IPS-20b (cell line): Measurements from ENCODE around the gene GNG2.

Source experiments
- H3K27ac ChIP-seq: one replicate; pipeline ENCODE4 v1.5.1; 2013; ENCODE audit warnings: low read length
- H3K27me3 ChIP-seq: 2 replicates; pipeline ENCODE4 v1.6.1; 2013; ENCODE audit warnings: mild to moderate bottlenecking, low read length, inconsistent platforms; ENCODE audit not compliant: insufficient read depth
- H3K36me3 ChIP-seq: 2 replicates; pipeline ENCODE4 v1.6.1; 2013; ENCODE audit warnings: low read depth, mild to moderate bottlenecking, inconsistent platforms, low read length, moderate library complexity; ENCODE audit not compliant: insufficient read depth
- H3K4me1 ChIP-seq: 2 replicates; pipeline ENCODE4 v1.6.1; 2013; ENCODE audit warnings: mild to moderate bottlenecking, control low read depth, inconsistent platforms, low read length, moderate library complexity; ENCODE audit not compliant: insufficient read depth
- H3K4me3 ChIP-seq: 2 replicates; pipeline ENCODE4 v1.5.1; 2013; ENCODE audit warnings: mild to moderate bottlenecking, low read length, inconsistent platforms
- H3K9ac ChIP-seq: 2 replicates; pipeline ENCODE4 v1.6.1; 2013; ENCODE audit warnings: low read depth, mild to moderate bottlenecking, inconsistent platforms, low read length, moderate library complexity
- H3K9me3 ChIP-seq: 2 replicates; pipeline ENCODE4 v1.6.1; 2013; ENCODE audit warnings: mild to moderate bottlenecking, low read depth, low read length, inconsistent platforms; ENCODE audit not compliant: insufficient read depth

Gene GNG2

GRCh38 chr14:51928568-51928967 lies 68.2 kb downstream of the GNG2 start:
- H3K9me3 ChIP-seq: no peaks in the 10 kb centered on the region
- no peak overlapping the region for H3K27ac ChIP-seq
- H3K36me3 ChIP-seq: no peaks in the 10 kb centered on the region
- H3K4me1 ChIP-seq: no peaks in the 10 kb centered on the region
- no peak overlapping the region for H3K9ac ChIP-seq
- H3K27me3 ChIP-seq: no peaks in the 10 kb centered on the region
- H3K4me3 ChIP-seq: no peak overlapping the region

DNA sequence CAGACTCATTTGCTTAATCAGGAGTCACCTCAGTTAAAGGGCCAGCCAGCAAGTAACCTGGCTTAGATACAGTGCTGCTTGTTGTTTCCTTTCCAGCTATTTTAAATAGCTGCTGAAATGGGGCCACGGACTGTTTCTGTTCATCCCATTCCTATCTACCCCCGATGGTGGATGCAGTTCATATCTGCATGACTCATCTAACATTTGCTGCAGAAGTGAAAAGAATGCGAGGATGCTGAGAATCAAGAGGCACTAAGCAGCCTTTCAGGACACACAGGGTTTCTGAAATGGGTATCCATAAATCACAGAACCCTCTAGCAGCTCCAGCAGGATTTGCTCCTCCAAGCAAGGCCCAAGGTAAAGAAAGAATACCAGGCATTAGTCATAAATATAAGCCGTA lies 68.8 kb downstream of the GNG2 start:
- Histone ChIP-seq H3K27me3 (no peaks in the 10 kb centered on the region), H3K9ac (no peak overlapping the region), H3K36me3 (no peaks in the 10 kb centered on the region), H3K27ac (no peak overlapping the region), H3K4me3 (no peak overlapping the region), H3K9me3 (no peaks in the 10 kb centered on the region), H3K4me1 (no peaks in the 10 kb centered on the region)

GRCh38 chr14:51929910-51930682 lies 69.7 kb downstream of the GNG2 start:
- Histone ChIP-seq H3K4me3 (no peak overlapping the region), H3K9me3 (no peaks in the 10 kb centered on the region), H3K36me3 (no peaks in the 10 kb centered on the region), H3K9ac (no peak overlapping the region), H3K27me3 (no peaks in the 10 kb centered on the region), H3K27ac (no peak overlapping the region), H3K4me1 (no peaks in the 10 kb centered on the region)

DNA sequence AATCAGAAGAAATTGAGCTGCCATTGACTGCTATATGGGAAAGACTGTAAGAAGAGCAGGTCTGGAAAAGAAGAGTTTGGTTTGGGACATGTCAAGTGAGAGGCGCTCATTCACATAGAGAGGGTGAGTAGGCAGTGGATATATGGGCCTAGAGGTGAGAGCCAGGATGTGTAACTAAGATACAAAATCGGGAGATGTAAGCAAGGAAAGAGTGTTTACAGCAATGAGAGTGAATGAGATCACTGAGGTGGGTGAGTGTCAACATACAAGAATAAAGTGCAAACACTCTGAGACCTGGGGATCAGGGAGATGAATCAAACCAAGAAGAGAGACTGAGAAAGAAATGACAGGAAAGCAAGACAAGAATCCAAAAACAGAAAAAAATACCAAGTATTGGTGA lies 70.9 kb downstream of the GNG2 start:
- Histone ChIP-seq H3K4me3 (no peak overlapping the region), H3K4me1 (no peaks in the 10 kb centered on the region), H3K9ac (no peak overlapping the region), H3K9me3 (no peaks in the 10 kb centered on the region), H3K27me3 (no peaks in the 10 kb centered on the region), H3K27ac (no peak overlapping the region), H3K36me3 (no peaks in the 10 kb centered on the region)

GRCh38 chr14:51933191-51933590 lies 72.8 kb downstream of the GNG2 start:
- H3K4me3 ChIP-seq: no peak overlapping the region
- H3K27me3 ChIP-seq: no peaks in the 10 kb centered on the region
- H3K9ac ChIP-seq: no peak overlapping the region
- no peaks in the 10 kb centered on the region for H3K9me3 ChIP-seq
- no peak overlapping the region for H3K27ac ChIP-seq
- H3K36me3 ChIP-seq: no peaks in the 10 kb centered on the region
- no peaks in the 10 kb centered on the region; the same call in 1 of the 2 replicates for H3K4me1 ChIP-seq

DNA sequence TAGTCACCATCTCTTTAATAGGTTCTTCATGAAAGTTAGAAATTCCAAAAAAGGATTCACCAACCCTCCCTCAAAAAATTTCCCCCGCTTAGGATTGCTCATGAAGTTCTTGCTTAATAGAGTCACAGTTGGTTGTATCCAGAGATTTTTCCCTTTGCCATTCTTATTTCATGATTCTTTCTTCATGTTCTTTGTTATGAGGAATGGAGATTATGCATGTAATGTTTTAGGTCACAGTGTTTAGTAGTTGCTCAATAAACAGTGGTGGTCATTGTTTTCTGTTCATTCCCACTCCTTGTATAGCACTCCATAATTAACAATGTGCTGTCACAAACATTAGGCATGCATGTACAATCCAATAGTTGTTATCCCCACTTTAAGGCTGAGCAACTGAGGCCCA lies 77.7 kb downstream of the GNG2 start:
- H3K27me3 ChIP-seq: no peaks in the 10 kb centered on the region
- H3K27ac ChIP-seq: no peak overlapping the region
- H3K4me3 ChIP-seq: no peak overlapping the region
- H3K9ac ChIP-seq: no peak overlapping the region
- H3K9me3 ChIP-seq: no peaks in the 10 kb centered on the region
- H3K36me3 ChIP-seq: no peaks in the 10 kb centered on the region
- peaks cover 6% of the 10 kb centered on the region; the same call in 1 of the 2 replicates for H3K4me1 ChIP-seq

DNA sequence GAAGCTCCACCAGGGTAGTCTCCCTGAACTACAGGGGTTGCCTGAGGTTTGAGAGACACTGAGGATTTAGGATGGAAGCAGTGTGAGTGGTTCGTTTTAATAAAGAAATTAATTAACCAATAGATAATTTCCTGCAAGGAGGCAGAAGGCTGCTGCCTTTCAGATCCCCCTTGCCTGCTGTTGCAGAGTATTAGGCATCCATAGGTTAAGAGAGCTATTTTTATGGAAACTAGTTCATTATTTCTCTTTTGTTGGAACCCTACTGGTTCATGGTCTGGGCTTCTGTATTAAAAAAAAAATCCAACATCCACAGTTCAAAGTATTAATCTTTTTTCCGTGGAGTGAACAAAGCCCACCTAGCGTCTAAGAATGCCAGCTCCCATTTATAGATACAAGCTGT lies 78.4 kb downstream of the GNG2 start:
- Histone ChIP-seq H3K27ac (no peak overlapping the region), H3K36me3 (no peaks in the 10 kb centered on the region), H3K9me3 (no peaks in the 10 kb centered on the region), H3K4me1 (peaks cover 6% of the 10 kb centered on the region; the same call in 1 of the 2 replicates), H3K4me3 (no peak overlapping the region), H3K27me3 (no peaks in the 10 kb centered on the region), H3K9ac (no peak overlapping the region)

GRCh38 chr14:51939226-51939625 lies 78.8 kb downstream of the GNG2 start:
- Histone ChIP-seq H3K9ac (no peak overlapping the region), H3K27me3 (no peaks in the 10 kb centered on the region)

DNA sequence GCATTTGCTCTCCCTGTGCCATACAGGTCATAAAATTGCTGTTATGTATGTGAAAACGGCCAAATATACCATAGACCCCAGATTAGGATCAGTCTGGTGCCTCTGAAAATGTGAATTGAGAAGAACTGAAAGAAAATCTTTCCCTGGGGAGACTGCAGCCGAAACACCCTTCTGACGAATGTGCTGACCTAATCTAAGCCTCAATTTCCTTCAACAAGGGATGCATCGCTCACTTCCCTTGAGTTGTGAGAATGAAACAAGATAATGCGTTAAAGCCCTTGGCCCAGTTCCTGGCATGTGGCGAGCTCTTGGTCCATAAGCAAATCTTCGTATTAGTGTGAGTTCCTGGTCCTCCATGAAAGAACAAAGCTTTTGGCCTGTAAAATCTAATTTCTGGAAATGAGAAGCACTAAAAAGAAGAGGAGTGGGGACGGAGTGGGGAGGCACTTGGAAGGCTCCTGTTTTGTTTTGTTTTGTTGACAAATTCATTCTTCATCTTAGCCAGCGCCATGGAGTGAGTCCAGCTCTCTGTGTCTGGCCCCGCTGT lies 79.4 kb downstream of the GNG2 start:
- no peaks in the 10 kb centered on the region for H3K36me3 ChIP-seq
- no peak overlapping the region for H3K27ac ChIP-seq
- no peak overlapping the region for H3K4me3 ChIP-seq
- no peaks in the 10 kb centered on the region for H3K27me3 ChIP-seq
- peaks cover 6% of the 10 kb centered on the region; the same call in 1 of the 2 replicates for H3K4me1 ChIP-seq
- no peak overlapping the region for H3K9ac ChIP-seq
- no peaks in the 10 kb centered on the region for H3K9me3 ChIP-seq

More at GRCh38 chr14:51939226-51939625, 78.8 kb downstream of the GNG2 start:
- H3K4me1 ChIP-seq: peaks cover 6% of the 10 kb centered on the region; the same call in 1 of the 2 replicates
- no peak overlapping the region for H3K4me3 ChIP-seq
- H3K27ac ChIP-seq: no peak overlapping the region
- H3K36me3 ChIP-seq: no peaks in the 10 kb centered on the region
- H3K9me3 ChIP-seq: no peaks in the 10 kb centered on the region

- Histone ChIP-seq H3K9ac (no peak overlapping the region), H3K36me3 (no peaks in the 10 kb centered on the region), H3K4me3 (no peak overlapping the region), H3K4me1 (peaks cover 6% of the 10 kb centered on the region; the same call in 1 of the 2 replicates), H3K9me3 (peaks cover 3% of the 10 kb centered on the region; the same call in 1 of the 2 replicates), H3K27ac (no peak overlapping the region), H3K27me3 (no peaks in the 10 kb centered on the region)
Measured at GRCh38 chr14:51942971-51943370, 82.6 kb downstream of the GNG2 start.

DNA sequence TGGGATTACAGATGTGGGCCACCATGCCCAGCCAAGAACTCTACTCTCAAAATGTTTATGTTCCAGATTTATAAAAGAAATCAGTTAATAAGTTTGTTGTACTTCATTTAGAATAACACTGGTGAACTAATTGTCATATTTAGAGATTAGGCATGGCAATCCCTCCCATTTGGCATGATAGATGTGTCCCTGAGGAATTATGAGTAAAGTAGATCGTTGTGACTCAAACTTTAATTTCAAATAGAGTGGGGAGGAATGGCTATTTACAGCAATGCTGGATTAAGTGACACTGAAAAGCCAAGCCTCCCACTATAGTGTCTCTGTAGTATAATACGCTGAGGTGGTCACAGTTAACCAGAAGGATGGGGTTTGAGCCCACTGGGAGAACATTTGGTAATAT lies 89.6 kb downstream of the GNG2 start:
- H3K9ac ChIP-seq: no peak overlapping the region
- H3K36me3 ChIP-seq: peaks cover 4% of the 10 kb centered on the region; the same call in 1 of the 2 replicates
- H3K4me3 ChIP-seq: no peak overlapping the region
- H3K9me3 ChIP-seq: peaks cover 3% of the 10 kb centered on the region; the same call in 1 of the 2 replicates
- no peak overlapping the region for H3K27ac ChIP-seq
- no peaks in the 10 kb centered on the region for H3K27me3 ChIP-seq
- H3K4me1 ChIP-seq: no peaks in the 10 kb centered on the region

DNA sequence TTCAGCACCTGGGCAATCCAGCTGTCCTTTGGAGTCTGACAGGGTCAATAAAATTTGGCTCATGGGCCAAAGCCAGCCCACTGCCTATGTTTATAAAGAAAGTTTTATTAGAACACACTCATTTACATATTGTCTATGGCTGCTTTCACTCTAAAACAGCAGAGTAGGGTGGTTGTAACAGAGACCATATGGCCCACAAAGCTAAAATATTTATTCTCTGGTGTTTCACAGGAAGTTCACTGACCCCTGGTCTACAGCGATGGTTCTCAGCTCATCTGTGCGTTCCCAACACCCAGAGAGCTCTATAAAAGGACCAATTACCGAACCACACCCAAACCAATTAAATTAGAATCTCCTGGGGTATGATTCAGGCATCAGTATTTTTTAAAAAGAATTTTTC lies 91.2 kb downstream of the GNG2 start:
- no peak overlapping the region for H3K4me3 ChIP-seq
- H3K27ac ChIP-seq: no peak overlapping the region
- no peaks in the 10 kb centered on the region for H3K4me1 ChIP-seq
- peaks cover 3% of the 10 kb centered on the region; the same call in 1 of the 2 replicates for H3K9me3 ChIP-seq
- H3K27me3 ChIP-seq: no peaks in the 10 kb centered on the region
- no peak overlapping the region for H3K9ac ChIP-seq
- peaks cover 4% of the 10 kb centered on the region; the same call in 1 of the 2 replicates for H3K36me3 ChIP-seq
